ENCODE results near the gene NR3C1.
A peak's percentile ranks its signal among the peaks of the same experiment; 100 is the strongest.

NR3C1 gene

DNA sequence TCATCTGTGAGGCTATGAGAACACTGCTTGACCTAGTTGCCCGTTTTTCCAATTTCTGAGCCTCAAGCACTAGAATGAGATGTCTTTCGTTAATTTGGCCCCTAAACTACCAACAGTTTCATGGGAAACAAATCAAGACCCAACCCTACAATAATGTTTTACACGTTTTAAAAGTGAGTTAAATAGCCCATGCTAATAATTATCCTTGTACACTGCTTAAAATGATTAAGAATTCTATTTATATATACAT is 2.3 kb upstream of the NR3C1 start:
- no peak for DNase-seq (ENCODE audit: extremely low spot score)
- POLR2A ChIA-PET = no interaction called here
- CTCF ChIA-PET = no interaction called here
- TF ChIP-seq ELF4 (IDR thresholded peaks at IDR 0.05) (no peak), FOXM1 (IDR thresholded peaks at IDR 0.05; ENCODE audit: borderline replicate concordance) (no peak), TARDBP (IDR thresholded peaks at IDR 0.05) (no peak), ARNT (IDR thresholded peaks at IDR 0.05) (no peak), FOXA1 (IDR thresholded peaks at IDR 0.05) (no peak), BHLHE40 (IDR thresholded peaks at IDR 0.05; ENCODE audit: borderline replicate concordance) (no peak), CTBP1 (IDR thresholded peaks at IDR 0.05; ENCODE audit: borderline replicate concordance) (no peak), ZNF384 (IDR thresholded peaks at IDR 0.05) (no peak), LEF1 (IDR thresholded peaks at IDR 0.05; ENCODE audit: borderline replicate concordance) (no peak), SP1 (IDR thresholded peaks at IDR 0.05) (no peak)
- TF ChIP-seq, protein P1, sequence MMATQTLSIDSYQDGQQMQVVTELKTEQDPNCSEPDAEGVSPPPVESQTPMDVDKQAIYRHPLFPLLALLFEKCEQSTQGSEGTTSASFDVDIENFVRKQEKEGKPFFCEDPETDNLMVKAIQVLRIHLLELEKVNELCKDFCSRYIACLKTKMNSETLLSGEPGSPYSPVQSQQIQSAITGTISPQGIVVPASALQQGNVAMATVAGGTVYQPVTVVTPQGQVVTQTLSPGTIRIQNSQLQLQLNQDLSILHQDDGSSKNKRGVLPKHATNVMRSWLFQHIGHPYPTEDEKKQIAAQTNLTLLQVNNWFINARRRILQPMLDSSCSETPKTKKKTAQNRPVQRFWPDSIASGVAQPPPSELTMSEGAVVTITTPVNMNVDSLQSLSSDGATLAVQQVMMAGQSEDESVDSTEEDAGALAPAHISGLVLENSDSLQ (IDR thresholded peaks at IDR 0.05) = no peak

DNA sequence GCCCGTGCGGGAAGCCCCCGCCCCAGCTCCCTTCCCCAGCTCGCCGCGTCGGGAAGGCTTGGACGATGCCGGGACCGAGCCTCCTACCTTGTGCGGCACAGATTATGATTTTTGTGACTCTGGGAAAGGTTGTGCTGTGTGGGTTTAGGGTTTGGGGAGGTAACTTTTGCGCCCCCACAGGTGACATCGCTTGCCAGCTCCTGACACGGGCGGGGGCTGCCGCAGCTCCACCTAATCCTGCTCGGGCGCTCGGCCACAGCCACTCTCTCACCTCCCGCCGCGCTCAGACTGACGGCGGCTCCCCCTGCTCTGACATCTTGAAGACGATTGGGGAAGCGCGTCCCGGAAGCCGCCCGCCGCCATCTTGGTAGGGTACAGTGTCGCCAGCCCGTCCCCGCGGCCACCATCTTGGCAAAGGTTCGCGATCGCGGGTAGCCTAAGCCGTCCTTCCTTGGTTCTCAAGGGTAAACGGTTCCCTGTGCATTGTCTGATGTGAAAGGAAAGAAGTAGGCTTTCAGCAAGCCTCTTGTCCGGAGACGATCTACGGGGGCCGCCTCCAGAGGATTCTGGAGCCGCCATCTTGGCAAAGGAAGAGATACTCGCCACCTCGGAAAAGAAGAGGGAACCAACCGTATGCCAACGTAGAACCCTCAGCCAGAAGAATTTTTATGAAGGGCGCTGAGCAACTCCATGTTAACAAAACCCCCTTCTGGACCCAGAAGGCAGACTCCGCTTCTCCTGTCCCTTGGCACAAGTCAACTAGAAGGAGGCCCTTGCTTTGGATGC is 1.8 kb upstream of the NR3C1 start:
- peak; percentile 68 for DNase-seq (ENCODE audit: extremely low spot score)
- ChIA-PET CTCF (interaction anchor here (0.7 to 0.8 kb wide), 2 partner anchors 274 to 421 kb away, joined by 3 read pairs; no protein-coding TSS in a partner anchor), POLR2A (interaction anchor here (0.8 to 2.0 kb wide), 13 partner anchors 27 to 420 kb away, joined by 3 to 7 read pairs (median 4); no protein-coding TSS in a partner anchor)
- no peak for TF ChIP-seq SP1 (IDR thresholded peaks at IDR 0.05)
- no peak for TF ChIP-seq SUZ12 (IDR thresholded peaks at IDR 0.05)
- no peak for TF ChIP-seq BHLHE40 (IDR thresholded peaks at IDR 0.05; ENCODE audit: borderline replicate concordance)
- TF ChIP-seq CTBP1 (IDR thresholded peaks at IDR 0.05; ENCODE audit: borderline replicate concordance) = no peak; the same call in 1 of the 2 replicates
- TF ChIP-seq ELF4 (IDR thresholded peaks at IDR 0.05) = peak; percentile 30; the same call in 1 of the 2 replicates
- no peak for TF ChIP-seq TARDBP (IDR thresholded peaks at IDR 0.05)
- TF ChIP-seq, protein P1 (IDR thresholded peaks at IDR 0.05) = no peak
- peak; percentile 74; the same call in 1 of the 2 replicates for TF ChIP-seq NFRKB (IDR thresholded peaks at IDR 0.05)
- no peak for TF ChIP-seq HDGF (IDR thresholded peaks at IDR 0.05; ENCODE audit: borderline replicate concordance)
- no peak for TF ChIP-seq LEF1 (IDR thresholded peaks at IDR 0.05; ENCODE audit: borderline replicate concordance)
- TF ChIP-seq L3MBTL2 (conservative IDR thresholded peaks at IDR 0.05) = peak; percentile 97
- no peak for TF ChIP-seq ARNT (IDR thresholded peaks at IDR 0.05)
- TF ChIP-seq FOXM1 (IDR thresholded peaks at IDR 0.05; ENCODE audit: borderline replicate concordance) = no peak
- TF ChIP-seq FOXK2 (IDR thresholded peaks at IDR 0.05) = no peak
- TF ChIP-seq FOXA1 (IDR thresholded peaks at IDR 0.05) = no peak
- no peak for TF ChIP-seq ZNF384 (IDR thresholded peaks at IDR 0.05)

DNA sequence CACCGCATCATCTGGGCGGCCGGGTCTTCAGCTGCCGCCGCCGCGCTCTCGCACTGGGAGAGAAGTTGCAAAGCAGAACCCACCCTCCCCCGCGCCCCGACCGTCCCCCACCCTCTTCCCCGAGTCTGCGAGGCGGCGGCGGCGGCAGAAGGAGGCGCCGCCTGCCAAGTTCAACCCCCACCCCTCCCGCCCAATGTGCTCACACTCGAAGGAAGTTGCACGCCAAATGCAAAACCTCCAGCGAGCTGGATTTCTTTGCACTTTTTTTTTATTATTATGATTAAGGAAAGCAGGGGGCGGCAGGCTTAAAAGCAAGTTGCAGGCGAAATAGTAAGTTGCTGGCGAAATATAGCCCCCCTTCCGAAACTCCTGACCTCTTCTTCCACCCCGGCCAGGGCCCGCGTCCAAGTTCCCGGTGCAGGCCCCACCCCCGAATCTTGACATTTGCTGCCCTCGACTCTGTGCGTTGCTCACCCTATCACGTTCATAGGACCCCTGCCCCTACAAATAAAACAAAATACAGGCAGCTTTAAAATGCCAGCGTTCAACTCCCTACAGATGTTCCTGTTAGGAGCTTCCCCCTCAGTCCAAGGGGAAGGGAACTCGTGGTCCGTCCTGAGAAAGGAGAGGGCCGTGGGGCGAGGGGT is 1.1 kb upstream of the NR3C1 start:
- TF ChIP-seq HDGF (IDR thresholded peaks at IDR 0.05; ENCODE audit: borderline replicate concordance) = no peak
- no peak for TF ChIP-seq FOXM1 (IDR thresholded peaks at IDR 0.05; ENCODE audit: borderline replicate concordance)
- TF ChIP-seq FOXK2 (IDR thresholded peaks at IDR 0.05) = no peak
- TF ChIP-seq ARNT (IDR thresholded peaks at IDR 0.05) = no peak
- no peak for TF ChIP-seq LEF1 (IDR thresholded peaks at IDR 0.05; ENCODE audit: borderline replicate concordance)
- TF ChIP-seq, protein P1 (IDR thresholded peaks at IDR 0.05) = no peak
- TF ChIP-seq BHLHE40 (IDR thresholded peaks at IDR 0.05; ENCODE audit: borderline replicate concordance) = no peak
- TF ChIP-seq ZNF384 (IDR thresholded peaks at IDR 0.05) = no peak
- no peak for TF ChIP-seq SUZ12 (IDR thresholded peaks at IDR 0.05)
- TF ChIP-seq L3MBTL2 (conservative IDR thresholded peaks at IDR 0.05) = no peak
- no peak for TF ChIP-seq NFRKB (IDR thresholded peaks at IDR 0.05)
- no peak for TF ChIP-seq ELF4 (IDR thresholded peaks at IDR 0.05)
- TF ChIP-seq TARDBP (IDR thresholded peaks at IDR 0.05) = no peak
- no peak for TF ChIP-seq FOXA1 (IDR thresholded peaks at IDR 0.05)
- TF ChIP-seq CTBP1 (IDR thresholded peaks at IDR 0.05; ENCODE audit: borderline replicate concordance) = no peak
- no peak for TF ChIP-seq SP1 (IDR thresholded peaks at IDR 0.05)
- CTCF ChIA-PET = interaction anchor here (0.7 to 1.6 kb wide), 4 partner anchors 44 to 422 kb away, joined by 3 to 5 read pairs (median 3); no protein-coding TSS in a partner anchor
- DNase-seq (ENCODE audit: extremely low spot score) = peak; percentile 54
- POLR2A ChIA-PET = interaction anchor here (0.8 to 2.0 kb wide), 17 partner anchors 14 to 743 kb away, joined by 3 to 7 read pairs (median 3); no protein-coding TSS in a partner anchor

DNA sequence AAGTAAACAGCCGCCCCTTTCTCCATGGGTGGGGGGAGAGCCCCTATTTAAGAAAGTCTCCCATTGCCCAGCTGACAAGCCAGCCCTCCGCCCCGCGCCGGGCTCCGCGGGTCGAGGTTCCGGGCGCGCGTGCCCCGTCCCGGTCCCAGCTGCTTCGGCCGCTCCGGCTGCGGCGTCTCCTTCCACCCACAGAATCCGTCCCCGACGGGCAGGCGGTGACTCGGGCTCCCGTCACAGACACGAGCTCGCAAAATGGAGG is 223 bp downstream of the NR3C1 start:
- ChIA-PET CTCF (interaction anchor here (0.6 to 1.6 kb wide), 2 partner anchors 423 to 599 kb away, joined by 3 to 5 read pairs; no protein-coding TSS in a partner anchor), POLR2A (interaction anchor here (0.6 to 2.0 kb wide), 3 partner anchors 30 to 1321 kb away, joined by 3 to 4 read pairs (median 4); no protein-coding TSS in a partner anchor)
- TF ChIP-seq ELF4 (IDR thresholded peaks at IDR 0.05) (no peak), SUZ12 (IDR thresholded peaks at IDR 0.05) (no peak), FOXK2 (IDR thresholded peaks at IDR 0.05) (no peak), BHLHE40 (IDR thresholded peaks at IDR 0.05; ENCODE audit: borderline replicate concordance) (no peak), NFRKB (IDR thresholded peaks at IDR 0.05) (no peak)
- DNase-seq (ENCODE audit: extremely low spot score) = no peak

DNA sequence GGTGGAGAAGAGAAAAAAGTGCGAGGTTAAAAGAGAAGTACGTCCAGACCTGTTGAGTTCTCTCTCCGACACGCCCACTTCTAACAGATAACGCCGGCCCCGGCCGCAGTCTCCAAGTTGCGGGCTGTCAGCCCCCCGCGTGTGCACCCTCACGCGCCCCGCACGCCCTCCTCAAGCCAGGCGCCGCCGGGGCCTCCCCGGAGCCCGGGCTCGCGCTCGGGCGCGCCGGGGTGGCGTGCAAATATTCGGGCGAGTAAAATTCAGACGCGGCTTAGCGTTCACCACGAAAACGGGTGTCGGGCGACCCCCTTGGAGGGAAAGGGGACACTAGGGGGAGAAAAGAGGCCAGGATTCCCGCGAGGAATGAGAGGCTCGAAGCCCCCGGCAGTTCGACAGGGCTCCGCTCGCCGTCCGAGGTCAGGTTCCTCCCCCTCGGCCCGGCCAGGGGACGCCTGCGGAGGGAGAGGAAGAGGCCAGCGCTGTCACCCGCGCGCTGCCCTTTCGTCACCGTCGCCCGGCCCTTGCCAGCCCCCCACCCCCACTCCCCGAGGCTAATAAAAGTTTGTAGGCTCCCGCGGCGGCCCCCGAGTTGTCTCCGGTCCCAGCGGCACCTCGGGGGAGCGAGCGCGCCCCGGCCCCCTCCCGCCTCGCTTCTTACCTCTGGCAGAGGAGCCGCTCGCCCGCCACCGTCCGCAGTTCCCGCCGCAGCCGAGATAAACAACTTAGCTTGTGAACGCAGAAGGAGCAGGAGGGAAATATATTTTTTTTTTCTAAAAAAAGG is 743 bp downstream of the NR3C1 start:
- TF ChIP-seq L3MBTL2 (conservative IDR thresholded peaks at IDR 0.05) (no peak), BHLHE40 (IDR thresholded peaks at IDR 0.05; ENCODE audit: borderline replicate concordance) (no peak), ELF4 (IDR thresholded peaks at IDR 0.05) (no peak), FOXK2 (IDR thresholded peaks at IDR 0.05) (no peak), SUZ12 (IDR thresholded peaks at IDR 0.05) (no peak)
- ChIA-PET POLR2A (interaction anchor here (0.6 to 2.0 kb wide), 3 partner anchors 30 to 1321 kb away, joined by 3 to 4 read pairs (median 4); no protein-coding TSS in a partner anchor), CTCF (interaction anchor here (0.6 to 1.6 kb wide), 2 partner anchors 423 to 598 kb away, joined by 3 to 5 read pairs; no protein-coding TSS in a partner anchor)
- peak; percentile 25 for DNase-seq (ENCODE audit: extremely low spot score)

All from HEK293T (cell line).